ENCODE measurements around the gene PPP2R5A.
"Not testable (repeated sequence)": the region's sequence is repeated elsewhere in the genome, so short reads cannot be mapped to it uniquely, and the experiment has no call there.

PPP2R5A gene

GRCh38 chr1:212269306-212269705 lies 15.9 kb upstream of the PPP2R5A start:
- no peak for DNase-seq

GRCh38 chr1:212270564-212270963 lies 14.6 kb upstream of the PPP2R5A start:
- DNase-seq, result no peak

GRCh38 chr1:212271234-212271633 lies 14.0 kb upstream of the PPP2R5A start:
- no peak for DNase-seq

- no peak for DNase-seq
These were observed 13.3 kb upstream of the PPP2R5A start for GRCh38 chr1:212271823-212272485.

- no peak for DNase-seq
These were observed 3.6 kb upstream of the PPP2R5A start for GRCh38 chr1:212281590-212281989.

GRCh38 chr1:212283741-212284140 lies 1.5 kb upstream of the PPP2R5A start:
- DNase-seq, result no peak

- no peak for DNase-seq
These were observed 872 bp upstream of the PPP2R5A start for GRCh38 chr1:212284332-212284743.

- DNase-seq, result peak; percentile 50 to 79
These were observed 710 bp downstream of the PPP2R5A start for GRCh38 chr1:212285685-212286555.

- DNase-seq, result peak in 1 of 2 experiments; percentile 31
These were observed 1.4 kb downstream of the PPP2R5A start for GRCh38 chr1:212286556-212287131.

- no peak for DNase-seq
These were observed 2.2 kb downstream of the PPP2R5A start for GRCh38 chr1:212287261-212287895.

- DNase-seq, result not testable (repeated sequence)
These were observed 2.8 kb downstream of the PPP2R5A start for GRCh38 chr1:212287995-212288394.

GRCh38 chr1:212288615-212289014 lies 3.4 kb downstream of the PPP2R5A start:
- peak in 1 of 2 experiments; percentile 48 for DNase-seq

- no peak for DNase-seq
These were observed 4.3 kb downstream of the PPP2R5A start for GRCh38 chr1:212289262-212290077.

GRCh38 chr1:212290608-212291007 lies 5.4 kb downstream of the PPP2R5A start:
- no peak for DNase-seq

- peak; percentile 70 to 82 for DNase-seq
These were observed 6.4 kb downstream of the PPP2R5A start for GRCh38 chr1:212291505-212292134.

GRCh38 chr1:212292250-212293105 lies 7.3 kb downstream of the PPP2R5A start:
- DNase-seq, result no peak

- no peak for DNase-seq
These were observed 8.4 kb downstream of the PPP2R5A start for GRCh38 chr1:212293579-212293978.

GRCh38 chr1:212294983-212295382 lies 9.8 kb downstream of the PPP2R5A start:
- DNase-seq, result no peak

GRCh38 chr1:212295579-212295978 lies 10.4 kb downstream of the PPP2R5A start:
- DNase-seq, result no peak

- DNase-seq, result no peak
These were observed 12.1 kb downstream of the PPP2R5A start for GRCh38 chr1:212297338-212297737.

- peak in 1 of 2 experiments; percentile 24 for DNase-seq
These were observed 16.4 kb downstream of the PPP2R5A start for GRCh38 chr1:212301580-212301979.
